ENCODE results near the gene LRRIQ4.

Gene LRRIQ4

GRCh38 chr3:169880576-169881250, 68.0 kb downstream of the LRRIQ4 start:
- FAIRE-seq (no peak), DNase-seq (ENCODE audit: insufficient read length, low spot score) (no peak)
- TF ChIP-seq POLR2A (IDR thresholded peaks at IDR 0.05; ENCODE audit: low read depth, low read length), result no peak

DNA sequence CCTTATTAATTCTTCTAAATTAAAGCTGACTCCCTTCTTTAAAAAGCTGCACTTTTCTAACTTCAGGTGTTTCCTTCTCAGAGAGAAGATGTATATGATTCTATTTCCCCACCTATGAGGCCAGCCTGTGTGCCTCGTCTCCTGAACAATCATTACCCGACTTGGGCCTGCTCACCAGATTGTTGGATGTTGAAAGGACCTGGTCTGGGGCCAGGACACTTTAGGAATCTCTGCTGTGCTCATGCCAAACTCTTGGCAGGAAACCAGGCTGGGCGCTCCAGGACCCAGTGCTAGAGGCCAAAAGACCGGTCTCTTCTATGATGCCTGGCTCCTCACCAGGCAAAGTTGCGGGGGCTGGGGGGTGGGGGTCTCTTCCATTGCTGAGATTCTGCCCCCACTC, 74.0 kb downstream of the LRRIQ4 start:
- TF ChIP-seq POLR2A (IDR thresholded peaks at IDR 0.05; ENCODE audit: low read depth, low read length), result no peak
- no peak for DNase-seq (ENCODE audit: insufficient read length, low spot score)
- FAIRE-seq, result no peak
